WTC11 (cell line): ENCODE data around the gene USP26.

Experiments
- CREB1 ChIP-seq: sonication (generic); formaldehyde crosslinking; IDR thresholded peaks from 2 replicates; pipeline ENCODE4 v1.8.0; 2023; ENCODE audit warnings: mild to moderate bottlenecking, missing genetic modification reagents
- ELF4 ChIP-seq: sonication (generic); formaldehyde crosslinking; IDR thresholded peaks from 2 replicates; pipeline ENCODE4 v1.8.1; 2022; ENCODE audit warnings: low read depth, mild to moderate bottlenecking, moderate library complexity, missing genetic modification reagents
- ETV6 ChIP-seq: sonication (generic); formaldehyde crosslinking; IDR thresholded peaks from 2 replicates; pipeline ENCODE4 v1.8.1; 2022; ENCODE audit warnings: mild to moderate bottlenecking, missing genetic modification reagents
- MAX ChIP-seq: sonication (generic); formaldehyde crosslinking; IDR thresholded peaks from 2 replicates; pipeline ENCODE4 v1.8.0; 2022; ENCODE audit warnings: mild to moderate bottlenecking, missing genetic modification reagents
- NR2C2 ChIP-seq: sonication (generic); formaldehyde crosslinking; IDR thresholded peaks from 2 replicates; pipeline ENCODE4 v1.8.0; 2022; ENCODE audit warnings: mild to moderate bottlenecking, missing genetic modification reagents
- TEAD1 ChIP-seq: sonication (generic); formaldehyde crosslinking; IDR thresholded peaks from 2 replicates; pipeline ENCODE4 v1.8.0; 2022; ENCODE audit warnings: mild to moderate bottlenecking, missing genetic modification reagents
- TF ChIP-seq, protein P1 (sequence below): fragments of 200-600 bp; IDR thresholded peaks from 2 replicates; pipeline ENCODE4 v1.8.0; 2022; ENCODE audit warnings: antibody characterized with exemption
- TF ChIP-seq, protein P2 (sequence below): sonication (generic); formaldehyde crosslinking; IDR thresholded peaks from 2 replicates; pipeline ENCODE4 v1.8.1; 2023; ENCODE audit warnings: mild to moderate bottlenecking, missing genetic modification reagents
- TF ChIP-seq, protein P3 (sequence below): sonication (generic); formaldehyde crosslinking; conservative IDR thresholded peaks from 2 replicates; pipeline ENCODE4 v1.8.1; 2022; ENCODE audit warnings: mild to moderate bottlenecking, missing genetic modification reagents
- TF ChIP-seq, protein P4 (sequence below): fragments of 250-450 bp; sonication (Bioruptor Pico); IDR thresholded peaks from 2 replicates; pipeline ENCODE4 v2.1.2; 2022; ENCODE audit warnings: mild to moderate bottlenecking, moderate library complexity

DNA sequence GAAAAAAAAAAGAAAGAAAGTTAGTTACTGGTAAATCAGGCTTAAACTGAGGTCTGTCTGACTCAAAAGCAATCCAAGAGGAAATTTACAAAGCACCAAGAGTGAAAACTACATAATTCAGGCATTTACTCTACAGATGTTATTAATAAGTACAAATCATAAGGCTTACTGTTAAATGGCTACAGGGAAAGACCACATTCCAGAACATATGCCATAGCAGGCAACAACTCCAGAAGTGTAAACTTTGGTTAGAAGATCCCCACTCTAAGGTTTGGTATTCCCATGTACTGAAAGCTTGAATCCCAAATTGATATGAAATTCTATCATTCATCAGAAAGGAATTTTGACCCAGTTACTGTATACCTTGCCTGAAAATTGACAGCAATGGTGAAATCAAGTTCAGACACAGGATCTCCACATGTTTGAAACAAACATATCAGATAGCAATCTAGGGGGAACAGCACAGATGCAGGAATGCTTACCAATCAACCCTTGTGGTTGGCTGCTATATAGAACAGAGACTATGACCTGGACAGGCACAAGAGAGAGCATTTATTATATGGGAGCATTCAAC lies 6.6 kb downstream of the USP26 start:
- TF ChIP-seq, protein P1, sequence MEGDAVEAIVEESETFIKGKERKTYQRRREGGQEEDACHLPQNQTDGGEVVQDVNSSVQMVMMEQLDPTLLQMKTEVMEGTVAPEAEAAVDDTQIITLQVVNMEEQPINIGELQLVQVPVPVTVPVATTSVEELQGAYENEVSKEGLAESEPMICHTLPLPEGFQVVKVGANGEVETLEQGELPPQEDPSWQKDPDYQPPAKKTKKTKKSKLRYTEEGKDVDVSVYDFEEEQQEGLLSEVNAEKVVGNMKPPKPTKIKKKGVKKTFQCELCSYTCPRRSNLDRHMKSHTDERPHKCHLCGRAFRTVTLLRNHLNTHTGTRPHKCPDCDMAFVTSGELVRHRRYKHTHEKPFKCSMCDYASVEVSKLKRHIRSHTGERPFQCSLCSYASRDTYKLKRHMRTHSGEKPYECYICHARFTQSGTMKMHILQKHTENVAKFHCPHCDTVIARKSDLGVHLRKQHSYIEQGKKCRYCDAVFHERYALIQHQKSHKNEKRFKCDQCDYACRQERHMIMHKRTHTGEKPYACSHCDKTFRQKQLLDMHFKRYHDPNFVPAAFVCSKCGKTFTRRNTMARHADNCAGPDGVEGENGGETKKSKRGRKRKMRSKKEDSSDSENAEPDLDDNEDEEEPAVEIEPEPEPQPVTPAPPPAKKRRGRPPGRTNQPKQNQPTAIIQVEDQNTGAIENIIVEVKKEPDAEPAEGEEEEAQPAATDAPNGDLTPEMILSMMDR, result no peak
- TF ChIP-seq TEAD1 (CRISPR knock-in tag), result no peak
- TF ChIP-seq, protein P2, sequence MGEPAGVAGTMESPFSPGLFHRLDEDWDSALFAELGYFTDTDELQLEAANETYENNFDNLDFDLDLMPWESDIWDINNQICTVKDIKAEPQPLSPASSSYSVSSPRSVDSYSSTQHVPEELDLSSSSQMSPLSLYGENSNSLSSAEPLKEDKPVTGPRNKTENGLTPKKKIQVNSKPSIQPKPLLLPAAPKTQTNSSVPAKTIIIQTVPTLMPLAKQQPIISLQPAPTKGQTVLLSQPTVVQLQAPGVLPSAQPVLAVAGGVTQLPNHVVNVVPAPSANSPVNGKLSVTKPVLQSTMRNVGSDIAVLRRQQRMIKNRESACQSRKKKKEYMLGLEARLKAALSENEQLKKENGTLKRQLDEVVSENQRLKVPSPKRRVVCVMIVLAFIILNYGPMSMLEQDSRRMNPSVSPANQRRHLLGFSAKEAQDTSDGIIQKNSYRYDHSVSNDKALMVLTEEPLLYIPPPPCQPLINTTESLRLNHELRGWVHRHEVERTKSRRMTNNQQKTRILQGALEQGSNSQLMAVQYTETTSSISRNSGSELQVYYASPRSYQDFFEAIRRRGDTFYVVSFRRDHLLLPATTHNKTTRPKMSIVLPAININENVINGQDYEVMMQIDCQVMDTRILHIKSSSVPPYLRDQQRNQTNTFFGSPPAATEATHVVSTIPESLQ, result no peak
- TF ChIP-seq, protein P3, sequence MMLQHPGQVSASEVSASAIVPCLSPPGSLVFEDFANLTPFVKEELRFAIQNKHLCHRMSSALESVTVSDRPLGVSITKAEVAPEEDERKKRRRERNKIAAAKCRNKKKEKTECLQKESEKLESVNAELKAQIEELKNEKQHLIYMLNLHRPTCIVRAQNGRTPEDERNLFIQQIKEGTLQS (CRISPR knock-in tag), result no peak
- TF ChIP-seq ETV6 (CRISPR knock-in tag), result no peak
- TF ChIP-seq NR2C2 (CRISPR knock-in tag), result no peak
- TF ChIP-seq CREB1 (CRISPR knock-in tag), result no peak
- TF ChIP-seq, protein P4, sequence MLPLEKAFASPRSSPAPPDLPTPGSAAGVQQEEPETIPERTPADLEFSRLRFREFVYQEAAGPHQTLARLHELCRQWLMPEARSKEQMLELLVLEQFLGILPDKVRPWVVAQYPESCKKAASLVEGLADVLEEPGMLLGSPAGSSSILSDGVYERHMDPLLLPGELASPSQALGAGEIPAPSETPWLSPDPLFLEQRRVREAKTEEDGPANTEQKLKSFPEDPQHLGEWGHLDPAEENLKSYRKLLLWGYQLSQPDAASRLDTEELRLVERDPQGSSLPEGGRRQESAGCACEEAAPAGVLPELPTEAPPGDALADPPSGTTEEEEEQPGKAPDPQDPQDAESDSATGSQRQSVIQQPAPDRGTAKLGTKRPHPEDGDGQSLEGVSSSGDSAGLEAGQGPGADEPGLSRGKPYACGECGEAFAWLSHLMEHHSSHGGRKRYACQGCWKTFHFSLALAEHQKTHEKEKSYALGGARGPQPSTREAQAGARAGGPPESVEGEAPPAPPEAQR (CRISPR knock-in tag), result no peak
- TF ChIP-seq ELF4, result no peak
- no peak for TF ChIP-seq MAX (CRISPR knock-in tag)
